GM21529 (cell line): ENCODE results near the gene ZNF792.
"Not testable (repeated sequence)": the region's sequence is repeated elsewhere in the genome, so short reads cannot be mapped to it uniquely, and the experiment has no call there.

ENCODE experiments used
- ATAC-seq: cut with Tn5 transposase; IDR thresholded peaks from one replicate; pipeline ENCODE4 v1.9.1; 2021; ENCODE audit not compliant: unreplicated experiment

Gene ZNF792

GRCh38 chr19:34972163-34972705 is 8.2 kb upstream of the ZNF792 start:
- ATAC-seq, result no peak

- ATAC-seq, result not testable (repeated sequence)
Measured at GRCh38 chr19:34970185-34970780, 6.3 kb upstream of the ZNF792 start.

GRCh38 chr19:34969721-34970120 is 5.7 kb upstream of the ZNF792 start:
- no peak for ATAC-seq

- no peak for ATAC-seq
Measured at GRCh38 chr19:34967551-34967950, 3.5 kb upstream of the ZNF792 start.

- not testable (repeated sequence) for ATAC-seq
Measured at GRCh38 chr19:34965505-34965904, 1.5 kb upstream of the ZNF792 start.

GRCh38 chr19:34964598-34964997 is 569 bp upstream of the ZNF792 start:
- no peak for ATAC-seq

- ATAC-seq, result no peak
Measured at GRCh38 chr19:34962687-34963572, 1.1 kb downstream of the ZNF792 start.

GRCh38 chr19:34961775-34962686 is 2.0 kb downstream of the ZNF792 start:
- no peak for ATAC-seq

- ATAC-seq, result no peak
Measured at GRCh38 chr19:34960940-34961679, 2.9 kb downstream of the ZNF792 start.

- ATAC-seq, result no peak
Measured at GRCh38 chr19:34960103-34960805, 3.8 kb downstream of the ZNF792 start.

GRCh38 chr19:34959021-34959420 is 5.0 kb downstream of the ZNF792 start:
- no peak for ATAC-seq

- ATAC-seq, result no peak
Measured at GRCh38 chr19:34957830-34958751, 5.9 kb downstream of the ZNF792 start.

GRCh38 chr19:34953092-34953491 is 10.9 kb downstream of the ZNF792 start:
- ATAC-seq, result no peak

- no peak for ATAC-seq
Measured at GRCh38 chr19:34943861-34944573, 20.0 kb downstream of the ZNF792 start.

GRCh38 chr19:34938886-34939285 is 25.1 kb downstream of the ZNF792 start:
- no peak for ATAC-seq

- ATAC-seq, result no peak
Measured at GRCh38 chr19:34936184-34936583, 27.8 kb downstream of the ZNF792 start.

GRCh38 chr19:34932494-34932893 is 31.5 kb downstream of the ZNF792 start:
- ATAC-seq, result no peak
